K562 (cell line): ENCODE results near the gene MBD3.

ENCODE experiments used
- JUND ChIP-seq, 2 experiments: IDR thresholded peaks; 2 replicates in 1 of 2; 3 replicates in 1 of 2; pipeline ENCODE4 v1.6.1; 2011; ENCODE audit warnings: borderline replicate concordance in 2 of 2, low read depth in 2 of 2, low read length in 2 of 2, improper control_type of control experiment in 1 of 2, missing biosample characterization in 1 of 2, missing genetic modification characterization in 1 of 2, missing genetic modification reagents in 1 of 2
- TF ChIP-seq, protein P1 (sequence below): fragments of 250-450 bp; sonication (Bioruptor Pico); IDR thresholded peaks from 2 replicates; pipeline ENCODE4 v1.5.0; 2020; ENCODE audit warnings: mild to moderate bottlenecking
- TF ChIP-seq, protein P2 (sequence below): fragments of 450-650 bp; IDR thresholded peaks from one replicate; pipeline ENCODE4 v1.6.1; 2018; ENCODE audit warnings: mild to moderate bottlenecking, moderate library complexity; ENCODE audit not compliant: partially characterized antibody

DNA sequence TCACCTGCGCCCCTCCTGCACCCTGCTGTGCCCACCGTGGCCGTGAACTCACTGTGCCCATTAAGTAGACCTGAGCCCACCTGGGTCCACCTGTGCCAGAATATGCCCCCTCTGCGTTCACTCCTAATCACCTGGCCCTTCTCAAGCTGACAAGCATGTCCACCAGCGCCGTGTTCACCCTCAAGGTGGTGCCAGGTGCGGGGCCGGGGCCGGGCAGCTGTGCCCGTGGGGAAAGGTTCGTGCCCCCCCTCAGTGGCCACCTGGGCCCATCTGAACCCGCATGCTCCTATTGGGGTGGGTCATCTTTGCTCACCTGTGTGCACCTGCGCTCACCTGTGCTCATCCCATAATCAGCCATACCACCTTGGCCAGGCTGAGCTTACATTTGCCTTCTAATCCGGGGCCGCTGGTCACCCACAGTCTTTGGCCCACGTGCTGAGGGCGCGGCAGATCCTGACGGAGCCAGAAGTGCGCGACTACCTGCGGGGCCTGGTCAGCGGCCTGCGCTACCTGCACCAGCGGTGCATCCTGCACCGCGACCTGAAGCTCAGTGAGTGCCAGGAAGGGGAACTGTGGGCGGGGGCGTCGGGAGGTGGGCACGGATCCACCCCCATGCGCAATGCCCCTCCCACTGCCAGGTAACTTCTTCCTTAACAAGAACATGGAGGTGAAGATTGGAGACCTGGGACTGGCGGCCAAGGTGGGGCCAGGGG is 66.4 kb downstream of the MBD3 start:
- TF ChIP-seq, protein P1, sequence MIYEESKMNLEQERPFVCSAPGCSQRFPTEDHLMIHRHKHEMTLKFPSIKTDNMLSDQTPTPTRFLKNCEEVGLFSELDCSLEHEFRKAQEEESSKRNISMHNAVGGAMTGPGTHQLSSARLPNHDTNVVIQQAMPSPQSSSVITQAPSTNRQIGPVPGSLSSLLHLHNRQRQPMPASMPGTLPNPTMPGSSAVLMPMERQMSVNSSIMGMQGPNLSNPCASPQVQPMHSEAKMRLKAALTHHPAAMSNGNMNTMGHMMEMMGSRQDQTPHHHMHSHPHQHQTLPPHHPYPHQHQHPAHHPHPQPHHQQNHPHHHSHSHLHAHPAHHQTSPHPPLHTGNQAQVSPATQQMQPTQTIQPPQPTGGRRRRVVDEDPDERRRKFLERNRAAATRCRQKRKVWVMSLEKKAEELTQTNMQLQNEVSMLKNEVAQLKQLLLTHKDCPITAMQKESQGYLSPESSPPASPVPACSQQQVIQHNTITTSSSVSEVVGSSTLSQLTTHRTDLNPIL (CRISPR knock-in tag) = no peak
- TF ChIP-seq, protein P2, sequence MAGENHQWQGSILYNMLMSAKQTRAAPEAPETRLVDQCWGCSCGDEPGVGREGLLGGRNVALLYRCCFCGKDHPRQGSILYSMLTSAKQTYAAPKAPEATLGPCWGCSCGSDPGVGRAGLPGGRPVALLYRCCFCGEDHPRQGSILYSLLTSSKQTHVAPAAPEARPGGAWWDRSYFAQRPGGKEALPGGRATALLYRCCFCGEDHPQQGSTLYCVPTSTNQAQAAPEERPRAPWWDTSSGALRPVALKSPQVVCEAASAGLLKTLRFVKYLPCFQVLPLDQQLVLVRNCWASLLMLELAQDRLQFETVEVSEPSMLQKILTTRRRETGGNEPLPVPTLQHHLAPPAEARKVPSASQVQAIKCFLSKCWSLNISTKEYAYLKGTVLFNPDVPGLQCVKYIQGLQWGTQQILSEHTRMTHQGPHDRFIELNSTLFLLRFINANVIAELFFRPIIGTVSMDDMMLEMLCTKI = no peak
- no peak for TF ChIP-seq JUND (IDR thresholded peaks at IDR 0.05; ENCODE audit: borderline replicate concordance, low read depth, low read length)
- no peak for TF ChIP-seq JUND (tag; IDR thresholded peaks at IDR 0.05; ENCODE audit: borderline replicate concordance, low read depth, low read length)
